GM18870 (cell line): ENCODE results near the gene ACOX2.

Experiments
- ATAC-seq: cut with Tn5 transposase; IDR thresholded peaks from one replicate; pipeline ENCODE4 v1.9.1; 2021; ENCODE audit warnings: moderate library complexity; ENCODE audit not compliant: unreplicated experiment

Gene ACOX2

DNA sequence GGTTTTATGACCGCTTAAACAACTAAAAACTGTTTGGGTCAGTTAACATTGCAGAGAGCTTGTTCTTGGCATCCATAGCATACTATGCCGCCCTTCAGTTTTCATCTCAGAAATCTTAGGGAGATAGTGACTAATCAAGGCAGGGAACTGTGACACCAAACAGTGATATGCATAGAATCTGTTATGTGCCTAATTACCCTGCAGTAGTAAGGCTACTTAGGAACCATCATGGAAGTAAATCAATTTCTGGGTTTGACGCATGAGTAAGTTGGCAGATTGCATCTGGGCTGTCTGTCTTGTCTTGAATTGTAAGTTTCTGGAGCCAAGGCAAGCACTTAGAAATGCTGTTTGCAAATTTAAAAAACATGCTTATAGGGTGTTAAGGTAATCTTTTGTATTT, 22.6 kb downstream of the ACOX2 start:
- no peak for ATAC-seq

DNA sequence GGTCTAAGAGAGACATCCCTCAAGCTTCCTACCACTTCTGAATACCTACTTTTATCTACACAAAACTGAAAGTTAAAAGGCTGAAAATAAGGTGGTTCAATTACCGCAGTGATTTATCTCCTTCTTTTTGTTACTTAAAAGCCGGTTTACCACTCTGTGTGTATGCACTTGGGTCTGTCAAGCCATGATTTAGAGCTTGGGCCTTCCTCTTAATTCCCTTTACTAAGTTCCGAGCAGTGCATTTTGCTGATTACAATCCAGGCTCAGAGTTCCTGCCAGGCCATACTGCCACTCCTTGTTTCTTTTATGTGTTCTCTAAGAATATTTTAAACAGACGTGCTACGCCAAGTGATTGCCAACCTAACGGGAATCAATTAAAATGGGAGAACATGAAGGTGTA, 28.6 kb downstream of the ACOX2 start:
- no peak for ATAC-seq

DNA sequence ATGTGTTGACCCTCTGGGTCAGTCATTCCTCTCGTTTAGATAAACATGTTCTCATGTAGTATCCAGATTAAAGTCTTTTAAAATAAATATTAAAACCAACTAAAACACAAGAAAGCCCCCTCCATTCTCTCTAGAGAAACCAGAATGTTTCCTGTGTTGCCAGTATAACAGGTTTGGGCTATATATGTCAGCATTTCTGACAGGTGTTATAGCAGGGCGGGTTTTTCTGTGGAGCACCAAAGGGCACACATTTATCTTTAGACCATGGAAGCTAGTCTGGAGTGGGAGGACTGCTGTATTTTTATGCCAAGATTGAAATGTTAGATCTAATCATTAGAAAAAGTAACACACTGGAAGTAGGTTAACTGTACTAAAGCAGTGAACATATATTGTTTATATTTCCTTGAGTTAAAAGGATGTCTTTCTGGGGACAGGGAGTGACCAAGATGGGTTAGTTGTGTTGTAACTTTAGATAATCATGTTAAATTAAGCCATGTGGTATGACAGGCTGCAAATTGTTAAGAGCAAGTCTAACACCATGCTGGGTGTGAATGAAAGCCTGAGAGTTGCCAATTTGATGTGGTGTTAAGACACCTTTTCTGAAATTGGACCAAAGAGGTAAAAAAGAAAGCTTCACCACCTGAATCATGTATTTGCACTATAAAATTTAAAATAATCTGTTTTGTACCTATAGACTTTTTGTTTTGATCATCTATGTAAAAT, 29.5 kb downstream of the ACOX2 start:
- ATAC-seq = no peak

DNA sequence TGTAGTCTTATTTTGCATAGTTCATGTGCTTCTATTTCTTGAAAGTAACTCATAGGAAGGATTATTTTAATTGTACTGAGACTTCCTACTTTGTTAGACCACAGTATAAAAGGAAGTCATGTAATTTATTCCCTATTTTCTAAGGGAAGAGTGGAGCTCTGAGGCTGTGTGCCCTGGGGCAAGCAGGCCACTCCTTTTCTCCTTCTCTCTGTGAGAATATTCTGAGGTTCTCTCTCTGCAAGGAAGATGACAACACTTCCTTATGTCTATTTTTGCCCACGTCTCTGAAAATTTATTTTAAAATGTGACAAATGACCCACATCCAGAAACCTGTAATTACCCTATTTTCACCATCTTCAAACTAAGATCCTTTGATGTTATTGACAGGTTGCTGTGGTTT, 34.1 kb downstream of the ACOX2 start:
- ATAC-seq = no peak

DNA sequence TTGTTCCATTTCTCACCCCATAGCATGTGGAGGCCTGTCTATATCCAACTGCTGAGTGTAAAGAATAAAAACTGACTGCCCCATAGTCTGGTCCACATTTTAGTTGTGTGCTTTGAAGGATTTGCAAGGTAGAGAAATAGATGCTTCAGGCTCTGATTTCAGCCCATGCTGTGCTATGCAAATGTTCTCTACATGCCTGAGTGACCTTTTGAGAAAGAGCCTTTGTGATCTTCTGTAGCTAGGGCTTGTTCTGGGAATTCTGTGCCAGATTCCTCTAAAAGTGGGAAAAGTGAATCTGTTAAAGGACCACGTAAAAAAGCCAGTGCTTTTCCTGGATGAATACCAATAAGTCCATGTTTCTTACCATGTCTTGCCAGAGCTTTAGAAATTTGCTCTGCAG, 39.9 kb downstream of the ACOX2 start:
- no peak for ATAC-seq

DNA sequence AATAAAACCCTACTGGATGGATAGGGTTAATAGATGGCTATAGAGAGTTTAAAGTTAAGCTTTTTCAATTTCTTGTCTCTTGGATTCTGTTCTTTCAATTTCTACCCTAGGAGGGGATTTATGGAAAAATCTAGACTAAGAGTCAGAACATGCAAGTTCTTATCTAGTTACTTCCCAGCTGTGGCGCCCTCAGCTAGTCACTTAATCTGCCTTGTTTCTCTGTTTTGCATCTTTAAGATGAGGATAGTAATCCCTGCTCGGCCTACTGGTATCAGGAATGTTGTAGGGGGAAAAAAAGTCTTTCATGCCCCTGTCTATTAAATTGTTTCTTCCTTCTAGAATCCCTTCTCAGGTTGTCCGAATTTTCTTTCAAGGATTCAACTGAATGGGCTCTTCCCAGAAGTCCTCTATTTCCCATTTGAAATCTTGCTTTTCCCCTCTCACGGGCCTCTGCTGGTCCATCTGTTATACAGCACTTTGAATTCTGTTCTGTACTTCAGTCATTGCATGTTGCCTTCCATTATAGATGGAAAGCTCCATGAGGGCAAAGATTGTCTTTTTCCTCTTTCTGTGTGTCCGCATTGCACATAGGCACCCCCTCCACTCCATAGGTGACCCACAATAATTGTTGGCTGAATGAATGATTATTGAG, 40.7 kb downstream of the ACOX2 start:
- no peak for ATAC-seq

DNA sequence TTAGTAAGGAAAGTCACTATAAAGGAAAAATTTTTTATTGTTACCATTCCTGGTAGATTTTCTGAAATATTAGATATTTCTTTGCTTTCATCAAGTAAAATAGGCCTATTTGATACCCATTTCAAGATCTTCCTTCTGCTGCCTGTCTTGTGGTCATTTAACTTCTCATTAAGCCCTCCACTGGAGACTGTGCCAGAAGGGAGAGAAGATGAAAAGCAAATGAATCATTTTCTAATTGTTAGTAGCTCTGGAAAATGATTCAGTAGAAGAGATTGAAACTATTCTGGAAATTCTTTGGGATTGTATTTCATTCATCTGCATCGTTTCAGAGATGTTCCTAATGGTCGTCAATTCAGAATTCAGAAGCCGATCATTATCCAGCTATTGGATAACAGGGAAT, 41.9 kb downstream of the ACOX2 start:
- no peak for ATAC-seq

DNA sequence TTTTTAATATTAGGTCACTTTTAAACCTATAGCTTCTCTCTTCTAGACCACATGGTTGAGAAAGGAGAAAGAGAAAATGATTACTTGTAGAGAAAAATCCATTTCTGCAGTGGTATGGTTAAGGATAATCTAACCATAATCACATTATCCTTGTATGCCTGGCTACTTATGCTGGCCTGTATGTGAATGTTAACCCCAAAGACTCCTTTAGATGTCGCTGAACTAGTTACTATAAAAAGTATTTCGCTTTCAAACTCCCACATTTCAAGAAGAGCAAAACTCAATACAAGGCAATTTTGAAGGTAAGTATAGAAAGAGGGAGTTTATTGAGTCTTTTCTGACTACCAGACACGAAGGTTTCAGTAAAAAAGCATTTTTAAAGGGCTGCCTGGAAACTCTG, 42.9 kb downstream of the ACOX2 start:
- no peak for ATAC-seq

DNA sequence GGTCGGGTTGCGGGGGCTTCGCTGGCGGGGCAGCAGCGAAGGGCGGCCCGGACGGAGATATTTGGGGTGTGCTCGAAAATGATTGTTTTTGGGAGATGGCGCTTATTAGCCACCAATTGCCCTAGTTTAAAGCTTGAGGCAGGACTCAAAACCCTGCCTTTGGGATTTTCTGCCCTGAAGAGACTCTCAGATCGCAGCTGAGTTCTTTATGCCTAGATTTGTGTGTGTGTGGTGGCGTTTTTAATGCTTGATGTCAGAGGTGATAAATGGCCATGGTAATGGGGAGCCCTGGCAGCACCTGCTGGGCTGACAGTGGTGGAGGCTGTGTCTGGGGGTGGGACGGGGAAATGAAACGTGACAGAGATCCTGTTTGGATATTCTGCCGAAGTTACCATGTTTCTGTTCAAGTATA, 44.5 kb downstream of the ACOX2 start:
- ATAC-seq = no peak

DNA sequence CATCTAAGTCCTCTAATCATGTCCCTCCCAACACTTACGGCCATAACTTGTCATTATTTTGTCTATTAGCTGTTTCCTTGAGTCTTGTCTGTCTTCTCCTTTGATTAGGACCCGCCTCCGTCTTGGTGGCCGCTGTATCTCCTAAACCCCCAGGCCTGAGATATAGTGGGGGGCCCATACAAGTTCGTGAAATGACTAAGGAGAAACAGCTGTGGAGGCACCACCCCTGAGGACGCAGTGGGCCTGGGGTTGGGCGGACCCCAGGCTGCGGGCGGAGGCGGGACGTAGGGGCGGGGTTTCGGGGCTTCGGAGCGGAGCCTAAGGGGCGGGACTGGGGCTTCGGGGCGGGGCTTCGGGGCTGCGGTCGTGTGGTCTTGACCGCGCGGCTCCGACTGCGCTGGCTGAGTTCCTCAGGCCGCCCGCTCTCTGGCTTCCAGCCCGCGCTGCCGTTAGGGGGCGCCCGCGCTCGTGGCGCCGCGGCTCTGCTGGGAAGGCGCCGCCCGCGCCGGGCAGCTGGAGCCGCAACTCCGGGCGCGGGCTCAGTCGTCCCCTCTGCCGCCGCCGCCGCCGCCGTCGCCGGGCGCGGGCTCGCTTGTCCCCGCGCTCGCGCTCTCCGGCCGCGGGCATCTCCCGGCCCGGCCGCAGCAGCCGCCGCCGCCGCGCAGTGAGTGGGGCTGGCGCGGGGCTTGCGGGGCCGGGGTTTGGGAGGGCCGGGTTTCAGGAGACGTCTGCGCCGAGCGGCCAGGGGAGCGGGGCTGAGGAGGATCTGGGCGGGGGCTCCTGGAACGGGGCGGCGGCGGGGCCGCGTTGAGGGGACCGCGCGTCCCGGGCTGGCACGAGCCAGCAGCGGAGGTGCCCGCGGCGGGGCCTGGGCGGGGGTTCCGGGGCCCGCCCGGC, 45.2 kb downstream of the ACOX2 start, which contains the start of gene KCTD6:
KCTD6 (plus strand) TSS at position 591 of the 897 bp plus-strand sequence. CDS start 6,660 bp downstream, outside the sequence.
- ATAC-seq = no peak

DNA sequence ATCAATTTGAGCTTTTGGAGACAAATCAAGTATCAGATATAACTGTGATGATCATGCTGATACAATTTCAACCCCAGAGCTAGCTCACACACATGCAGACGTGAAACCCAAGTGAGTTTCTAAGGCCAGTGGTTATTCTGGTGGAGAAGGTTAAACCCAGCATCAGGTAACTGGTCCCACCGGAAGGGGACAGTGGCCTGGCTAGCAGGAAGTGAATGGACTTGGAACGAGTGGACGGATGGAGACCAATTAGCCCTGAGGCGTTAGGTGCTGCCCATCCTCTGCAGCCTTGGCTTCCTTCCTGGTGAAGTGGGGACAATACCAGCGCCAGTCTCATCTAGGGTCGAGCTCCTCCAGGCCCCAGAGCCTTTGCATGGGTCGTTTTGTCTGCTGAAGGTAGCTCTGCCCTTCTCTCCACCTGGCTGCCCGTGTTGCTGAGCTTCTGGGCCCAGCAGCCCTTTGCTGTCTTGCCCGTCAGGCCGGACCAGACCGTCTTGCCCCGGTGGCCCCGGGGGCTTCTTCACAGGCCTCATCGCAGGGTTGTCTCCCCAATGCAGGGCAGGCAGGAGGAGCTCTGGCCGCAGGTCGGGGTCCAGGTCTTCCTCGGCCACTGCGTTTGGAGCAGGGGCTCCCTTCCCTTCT, 46.0 kb downstream of the ACOX2 start:
- no peak for ATAC-seq

DNA sequence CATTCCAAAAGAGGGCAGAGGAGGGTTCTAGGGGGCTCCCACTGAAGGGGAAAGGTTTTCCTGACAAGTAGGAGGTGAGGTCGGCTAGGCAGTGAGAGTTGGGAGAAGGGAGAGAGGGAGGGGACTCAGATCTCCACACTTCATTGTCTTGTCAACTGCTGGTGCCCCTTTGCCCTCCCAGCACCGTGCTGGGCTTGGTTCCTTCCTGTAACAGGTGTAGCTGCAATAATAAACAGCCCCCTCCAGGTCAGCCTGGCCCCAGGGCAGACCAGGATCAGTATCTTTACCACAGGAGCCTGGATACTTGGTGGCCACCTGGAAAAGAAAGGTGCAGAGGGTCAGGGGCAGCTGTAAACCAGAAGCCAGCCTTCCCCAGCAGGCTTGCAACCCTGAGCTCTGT, 48.0 kb downstream of the ACOX2 start:
- ATAC-seq = no peak

DNA sequence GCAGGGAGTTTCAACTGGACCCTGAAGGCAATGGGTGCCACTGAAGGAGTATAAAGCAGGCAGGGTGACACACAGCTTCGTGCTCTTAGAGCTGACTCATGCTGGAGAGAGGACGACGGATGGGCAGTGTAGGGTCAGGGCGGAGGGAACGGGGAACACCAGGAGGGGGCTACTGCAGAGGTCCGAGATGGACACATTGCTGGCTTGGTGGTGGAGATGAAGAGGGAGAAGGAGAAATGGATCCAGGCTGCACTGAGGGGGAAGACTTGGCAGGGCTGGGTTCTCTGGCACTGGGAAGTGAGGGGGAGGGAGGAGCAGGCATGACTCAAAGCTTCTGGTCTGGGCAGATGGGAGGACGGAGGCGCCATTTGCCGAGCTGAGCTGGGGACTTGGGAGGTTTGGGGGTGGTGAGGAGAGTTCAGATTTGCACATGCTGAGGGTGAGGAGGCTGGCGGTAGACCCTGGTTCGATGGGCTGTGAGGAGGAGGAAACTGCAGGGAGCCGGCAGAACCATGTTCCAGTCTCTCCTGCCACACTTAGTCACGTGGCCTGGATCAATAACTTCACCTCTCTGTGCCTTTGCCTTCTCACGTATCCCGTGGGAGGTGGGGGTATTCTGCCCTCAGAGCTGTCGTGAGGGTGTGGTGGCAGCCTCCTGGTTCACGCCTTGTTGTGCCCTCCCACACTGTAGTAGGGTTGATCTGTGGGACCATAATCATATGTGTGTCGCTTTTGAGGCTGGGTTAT, 49.7 kb downstream of the ACOX2 start:
- no peak for ATAC-seq

DNA sequence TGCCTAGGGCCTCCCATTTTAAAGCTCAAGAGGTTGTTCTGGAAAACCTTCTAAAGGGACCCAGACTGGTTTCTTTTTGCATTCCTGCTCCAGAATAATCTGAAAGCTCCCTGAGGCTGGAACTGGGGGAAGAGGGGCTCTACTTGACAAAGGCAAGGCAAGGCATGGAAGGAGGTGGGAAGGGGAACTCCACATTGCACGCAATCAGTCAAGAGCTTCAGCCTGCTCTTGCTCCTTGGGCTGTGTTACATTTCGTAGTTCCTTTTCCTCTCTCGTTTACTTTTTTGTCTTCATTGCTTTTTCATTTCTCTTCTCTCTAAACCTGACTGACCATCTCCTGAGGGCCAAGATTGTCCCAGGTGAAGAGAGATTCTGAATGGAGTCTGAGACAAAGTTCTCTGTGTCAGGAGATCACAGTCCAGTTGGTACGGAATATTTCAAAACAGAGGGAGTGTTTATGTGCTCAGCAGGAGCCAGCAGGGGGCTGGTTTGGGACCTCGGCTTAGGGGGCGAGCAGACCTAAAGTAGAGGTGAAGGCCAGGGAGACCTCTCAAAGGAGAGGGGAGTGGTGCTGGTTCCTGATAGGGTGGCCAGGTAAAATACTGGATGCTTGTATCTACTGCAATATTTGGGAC, 51.1 kb downstream of the ACOX2 start:
- no peak for ATAC-seq

DNA sequence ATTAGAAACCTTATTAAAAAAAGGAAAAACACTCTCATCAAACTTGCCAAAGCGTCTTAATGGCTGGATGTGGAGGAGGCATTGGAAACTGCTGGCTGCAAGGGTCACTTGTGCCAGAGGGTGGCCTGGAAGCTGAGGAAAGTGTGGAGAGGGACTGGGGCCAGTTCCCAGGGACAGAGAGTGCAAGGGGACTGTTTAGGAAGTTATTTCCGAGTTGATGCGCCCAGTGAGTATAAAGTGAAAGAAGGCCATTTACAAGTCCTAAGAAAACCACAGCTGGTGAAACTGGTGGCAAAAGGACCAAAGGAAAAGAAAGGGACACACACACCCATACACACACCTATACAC, 52.3 kb downstream of the ACOX2 start:
- ATAC-seq = no peak

DNA sequence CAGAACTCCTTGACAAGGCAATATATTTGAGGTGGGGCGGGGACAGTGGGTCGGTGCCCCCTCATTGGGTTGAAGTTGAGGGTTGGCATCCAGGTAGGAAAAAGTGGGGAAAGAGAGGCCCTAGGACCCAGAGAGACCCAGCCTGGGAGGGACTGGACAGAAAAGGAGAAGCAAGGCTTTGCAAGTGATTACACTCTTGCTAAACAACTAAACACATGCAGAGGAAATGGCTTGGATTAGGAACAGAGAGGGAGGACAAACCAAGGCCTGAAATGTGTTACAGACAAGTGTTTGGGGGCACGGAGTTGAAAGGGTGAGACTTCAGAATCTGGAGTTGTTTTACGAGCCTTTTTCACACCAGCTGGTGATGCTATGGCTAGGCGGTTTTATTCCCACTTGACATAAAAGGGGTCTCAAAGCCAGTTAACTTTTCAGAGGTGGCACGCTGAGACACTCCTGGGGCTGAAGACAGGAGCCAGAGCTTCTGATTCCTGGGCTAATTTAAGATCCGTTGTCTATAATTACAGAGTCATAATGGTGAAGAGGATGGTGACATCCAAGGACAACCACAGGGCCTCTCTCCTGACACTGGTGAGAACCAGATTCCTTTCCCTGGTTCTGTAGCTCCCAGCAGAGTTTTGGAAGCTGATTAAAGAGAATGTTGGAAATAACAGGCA, 52.8 kb downstream of the ACOX2 start:
- ATAC-seq = no peak

DNA sequence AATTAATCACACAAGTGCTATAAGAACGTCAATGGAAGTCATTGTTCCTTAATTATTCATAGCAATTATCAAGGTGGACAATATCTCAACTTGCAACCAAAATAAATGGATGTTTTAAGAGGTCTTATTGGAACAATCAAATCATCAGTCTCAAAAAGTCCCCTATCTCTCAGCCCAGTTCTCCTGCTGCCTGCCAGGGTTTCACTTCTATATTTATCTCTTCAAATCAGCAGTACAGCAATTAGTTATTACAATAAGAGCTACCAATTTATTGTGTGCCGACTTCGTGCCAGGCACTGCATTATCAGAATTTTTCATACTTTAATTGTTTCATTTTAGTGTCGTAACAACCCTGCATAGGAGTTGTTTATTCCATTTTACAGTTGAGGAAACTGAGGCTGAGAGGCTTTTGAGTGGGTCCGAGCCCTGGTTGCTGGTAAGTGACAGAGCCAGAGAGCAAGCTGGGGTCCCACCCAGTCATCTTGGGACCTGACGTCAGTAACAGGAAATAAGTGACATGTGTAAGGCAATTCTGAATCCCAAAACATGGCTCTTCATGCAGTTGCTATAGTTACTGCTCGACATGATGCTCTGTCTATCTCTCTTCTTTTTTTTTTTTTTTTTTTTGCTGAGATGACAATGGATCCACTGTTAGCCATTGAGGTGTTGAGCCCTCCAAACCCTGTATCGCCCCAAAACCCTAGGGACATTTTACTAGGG, 53.9 kb downstream of the ACOX2 start:
- ATAC-seq = no peak

DNA sequence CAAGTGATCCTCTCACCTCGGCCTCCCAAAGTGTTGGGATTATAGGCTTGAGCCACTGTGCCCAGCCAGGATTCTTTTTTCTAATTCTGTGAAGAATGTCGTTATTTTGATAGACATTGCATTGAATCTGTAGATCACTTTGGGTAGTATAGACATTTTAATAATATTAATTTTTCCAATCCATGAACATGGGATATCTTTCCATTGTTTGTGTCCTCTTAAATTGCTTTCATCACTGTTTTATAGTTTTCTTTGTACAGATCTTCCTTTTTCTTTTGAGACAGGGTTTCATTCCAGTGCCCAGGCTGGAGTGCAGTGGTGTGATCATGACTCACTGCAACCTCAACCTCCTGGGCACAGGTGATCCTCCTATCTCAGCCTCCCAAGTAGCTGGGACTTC, 56.7 kb downstream of the ACOX2 start:
- no peak for ATAC-seq

DNA sequence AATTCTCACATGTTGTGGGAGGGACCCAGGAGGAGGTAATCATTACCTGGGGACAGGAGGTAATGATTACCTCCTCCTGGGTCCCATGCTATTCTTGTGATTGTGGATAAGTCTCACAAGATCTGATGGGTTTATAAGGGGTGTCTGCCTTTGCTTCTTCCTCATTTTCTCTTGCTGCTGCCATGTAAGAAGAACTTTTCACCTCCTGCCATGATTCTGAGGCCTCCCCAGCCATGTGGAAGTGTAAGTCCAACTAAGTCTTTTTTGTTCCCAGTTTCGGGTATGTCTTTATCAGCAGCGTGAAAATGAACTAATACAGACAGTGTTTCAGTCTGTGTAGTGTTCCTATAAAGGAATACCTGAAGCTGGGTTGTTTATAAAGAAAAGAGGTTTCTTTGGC, 58.2 kb downstream of the ACOX2 start:
- ATAC-seq = no peak
